ENCODE measurements around the gene VTI1A.
"Not testable (repeated sequence)": the region's sequence is repeated elsewhere in the genome, so short reads cannot be mapped to it uniquely, and the experiment has no call there.

Gene VTI1A

GRCh38 chr10:112448888-112449287 lies 1.9 kb downstream of the VTI1A start:
- DNase-seq (ENCODE audit: extremely low read depth in 1 of 2, low read depth in 1 of 2): no peak

GRCh38 chr10:112454910-112455779 lies 8.1 kb downstream of the VTI1A start:
- DNase-seq (ENCODE audit: extremely low read depth in 1 of 2, low read depth in 1 of 2): no peak

- DNase-seq (ENCODE audit: extremely low read depth in 1 of 2, low read depth in 1 of 2): no peak
Measured at GRCh38 chr10:112456533-112456932, 9.5 kb downstream of the VTI1A start.

- no peak for DNase-seq (ENCODE audit: extremely low read depth in 1 of 2, low read depth in 1 of 2)
Measured at GRCh38 chr10:112460366-112460765, 13.4 kb downstream of the VTI1A start.

- peak in 1 of 2 donors; percentile 48 for DNase-seq (ENCODE audit: extremely low read depth in 1 of 2, low read depth in 1 of 2)
Measured at GRCh38 chr10:112461029-112461887, 14.2 kb downstream of the VTI1A start.

DNA sequence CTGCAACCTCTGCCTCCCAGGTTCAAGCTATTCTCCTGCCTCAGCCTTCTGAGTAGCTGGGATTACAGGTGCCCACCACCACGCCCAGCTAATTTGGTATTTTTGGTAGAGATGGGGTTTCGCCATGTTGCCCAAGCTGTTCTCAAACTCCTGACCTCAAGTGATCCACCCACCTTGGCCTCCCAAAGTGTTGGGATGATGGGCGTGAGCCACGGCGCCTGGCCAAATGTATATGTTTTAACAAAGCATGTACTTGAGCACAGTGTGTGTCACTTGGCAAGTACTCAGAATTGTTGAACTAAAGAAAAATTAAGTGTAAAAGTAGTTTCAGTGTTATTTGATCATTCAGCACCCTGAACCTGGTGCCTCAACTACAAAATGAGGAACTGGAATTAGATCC lies 17.1 kb downstream of the VTI1A start:
- not testable (repeated sequence) for DNase-seq (ENCODE audit: extremely low read depth in 1 of 2, low read depth in 1 of 2)

GRCh38 chr10:112465299-112465883 lies 18.4 kb downstream of the VTI1A start:
- no peak for DNase-seq (ENCODE audit: extremely low read depth in 1 of 2, low read depth in 1 of 2)

- no peak for DNase-seq (ENCODE audit: extremely low read depth in 1 of 2, low read depth in 1 of 2)
Measured at GRCh38 chr10:112466802-112467201, 19.8 kb downstream of the VTI1A start.

- DNase-seq (ENCODE audit: extremely low read depth in 1 of 2, low read depth in 1 of 2): no peak
Measured at GRCh38 chr10:112467541-112468075, 20.6 kb downstream of the VTI1A start.

GRCh38 chr10:112471878-112472487 lies 25.0 kb downstream of the VTI1A start:
- no peak for DNase-seq (ENCODE audit: extremely low read depth in 1 of 2, low read depth in 1 of 2)

DNA sequence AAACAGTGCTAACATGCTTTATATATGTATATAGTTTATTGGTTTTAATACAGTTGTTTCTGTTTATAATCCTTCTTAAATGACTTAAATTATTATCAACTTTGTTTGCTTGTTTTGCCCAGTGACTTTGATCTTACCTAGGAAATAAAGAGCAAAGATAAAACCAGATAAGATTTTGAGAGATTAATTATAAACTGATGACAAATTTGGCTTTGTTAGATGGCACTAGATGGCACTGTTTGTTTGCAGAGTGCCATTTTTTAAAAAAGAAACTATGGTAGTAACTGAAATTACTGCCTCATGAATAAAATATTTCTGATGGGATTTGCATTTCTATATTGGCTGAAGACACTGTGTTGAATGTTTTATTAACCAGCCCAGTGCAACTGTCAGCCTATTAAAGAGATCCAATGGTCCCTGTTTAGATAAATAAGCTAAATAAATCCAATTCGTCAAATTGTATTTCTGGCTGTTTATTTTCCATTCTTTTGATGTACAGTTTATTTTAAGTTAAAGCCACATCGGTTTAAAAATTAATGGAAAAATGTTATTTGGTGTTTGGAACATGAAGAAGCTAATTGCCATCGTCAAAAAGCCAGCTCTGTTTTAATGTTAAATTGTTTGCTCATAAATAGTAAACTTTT lies 28.7 kb downstream of the VTI1A start:
- no peak for DNase-seq (ENCODE audit: extremely low read depth in 1 of 2, low read depth in 1 of 2)

DNA sequence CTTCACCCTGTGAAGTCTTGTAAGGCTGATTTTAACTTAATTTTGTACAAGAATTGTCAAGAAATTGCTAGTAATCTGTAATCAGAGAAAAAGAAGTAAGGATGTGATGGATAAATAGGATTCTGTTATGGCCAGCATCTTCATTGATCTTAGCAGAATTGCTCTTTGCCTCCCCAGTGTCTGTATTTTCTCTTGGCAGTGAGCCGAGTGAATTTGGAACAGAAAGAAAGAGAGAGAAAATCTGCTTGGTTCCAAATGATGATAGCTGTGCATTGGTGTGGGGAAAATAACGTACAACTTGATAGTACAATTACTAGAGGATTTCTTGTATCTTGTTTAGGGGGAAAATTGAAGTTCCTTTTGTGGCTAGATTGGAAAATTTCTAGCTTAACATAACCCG lies 34.6 kb downstream of the VTI1A start:
- DNase-seq (ENCODE audit: extremely low read depth in 1 of 2, low read depth in 1 of 2): no peak

DNA sequence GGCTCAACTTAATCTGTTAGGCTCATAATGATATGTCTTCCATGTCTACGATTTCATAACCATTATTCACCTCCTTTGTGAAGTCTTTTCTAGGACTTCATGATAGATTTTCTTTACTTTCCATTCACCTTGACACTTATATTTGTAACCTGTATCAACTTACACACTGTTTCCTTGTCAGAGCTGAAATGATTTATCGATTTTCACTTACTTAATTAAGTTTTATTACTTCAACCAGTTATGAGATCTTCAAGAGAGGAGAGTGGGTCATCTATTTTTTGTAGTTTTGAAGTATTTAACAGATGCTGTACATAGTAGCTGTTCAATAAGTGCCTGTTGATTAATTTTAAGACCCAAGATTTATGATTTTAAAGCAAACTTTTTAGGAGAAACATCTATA lies 37.4 kb downstream of the VTI1A start:
- no peak for DNase-seq (ENCODE audit: extremely low read depth in 1 of 2, low read depth in 1 of 2)

DNA sequence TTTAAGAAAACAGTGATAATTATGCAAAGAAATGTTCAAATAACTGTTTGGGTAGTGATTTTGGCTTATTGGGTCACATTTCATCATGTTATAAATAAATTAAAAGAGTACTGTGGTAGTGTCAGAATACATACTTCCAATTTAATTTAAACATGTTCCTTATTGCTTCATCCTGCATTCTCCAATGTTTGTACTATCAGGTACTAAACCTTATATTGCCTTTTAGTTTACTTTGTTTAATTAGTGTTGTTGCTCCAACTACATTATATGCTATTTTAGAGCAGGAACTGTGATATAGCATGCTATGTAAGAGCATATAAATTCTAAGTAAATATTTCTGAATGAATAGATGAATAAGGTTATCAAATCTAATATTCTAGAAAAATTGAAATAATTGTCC lies 40.9 kb downstream of the VTI1A start:
- DNase-seq (ENCODE audit: extremely low read depth in 1 of 2, low read depth in 1 of 2): no peak

DNA sequence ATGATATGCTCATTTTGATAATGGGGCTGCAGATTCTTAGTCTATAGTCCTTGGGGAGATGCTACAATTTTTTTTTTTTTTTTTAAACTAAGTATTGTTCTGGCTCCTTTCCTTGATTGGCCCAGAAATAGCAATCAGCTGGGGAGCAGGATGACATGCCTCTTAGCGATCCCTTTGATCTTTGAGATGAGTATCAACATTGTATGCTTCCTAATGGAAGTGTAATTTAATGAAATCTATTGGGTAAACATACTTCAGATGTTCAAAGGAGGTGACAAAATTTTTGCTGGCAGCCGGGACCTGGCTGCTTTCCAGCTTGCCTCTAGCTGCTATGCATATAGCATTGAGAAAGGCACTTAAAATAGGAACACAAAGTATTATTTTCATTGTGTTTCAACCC lies 43.5 kb downstream of the VTI1A start:
- no peak for DNase-seq (ENCODE audit: extremely low read depth in 1 of 2, low read depth in 1 of 2)

- no peak for DNase-seq (ENCODE audit: extremely low read depth in 1 of 2, low read depth in 1 of 2)
Measured at GRCh38 chr10:112491144-112491543, 44.1 kb downstream of the VTI1A start.

- no peak for DNase-seq (ENCODE audit: extremely low read depth in 1 of 2, low read depth in 1 of 2)
Measured at GRCh38 chr10:112492736-112493135, 45.7 kb downstream of the VTI1A start.

DNA sequence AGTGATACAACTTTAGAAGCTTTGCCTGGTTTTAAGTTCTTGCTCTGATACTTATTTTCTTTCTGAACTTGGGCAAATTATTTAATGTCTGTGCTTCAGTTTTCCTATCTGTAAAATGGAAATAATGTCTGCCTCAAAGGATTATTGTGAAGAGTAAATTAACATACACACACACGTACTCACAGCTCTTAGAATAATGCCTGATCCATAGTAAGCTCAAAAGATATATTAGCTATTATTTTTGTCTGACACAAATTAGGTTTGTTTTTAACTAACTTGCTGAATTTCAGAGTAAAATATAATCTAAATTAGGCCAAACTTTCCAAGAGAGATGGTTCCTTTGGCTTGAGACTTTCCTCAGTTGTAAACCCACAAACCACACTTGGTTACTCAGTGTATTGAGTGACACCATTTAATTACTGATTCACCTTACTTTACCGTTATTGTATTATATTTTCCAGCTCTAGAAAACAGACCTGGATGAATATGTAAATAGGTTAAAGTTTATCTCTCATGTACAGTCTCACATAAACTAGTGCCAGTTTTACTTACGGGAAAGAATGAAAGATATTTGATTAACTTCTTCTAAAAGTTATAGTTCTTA lies 50.4 kb downstream of the VTI1A start:
- no peak for DNase-seq (ENCODE audit: extremely low read depth in 1 of 2, low read depth in 1 of 2)

GRCh38 chr10:112498806-112499205 lies 51.8 kb downstream of the VTI1A start:
- DNase-seq (ENCODE audit: extremely low read depth in 1 of 2, low read depth in 1 of 2): no peak

DNA sequence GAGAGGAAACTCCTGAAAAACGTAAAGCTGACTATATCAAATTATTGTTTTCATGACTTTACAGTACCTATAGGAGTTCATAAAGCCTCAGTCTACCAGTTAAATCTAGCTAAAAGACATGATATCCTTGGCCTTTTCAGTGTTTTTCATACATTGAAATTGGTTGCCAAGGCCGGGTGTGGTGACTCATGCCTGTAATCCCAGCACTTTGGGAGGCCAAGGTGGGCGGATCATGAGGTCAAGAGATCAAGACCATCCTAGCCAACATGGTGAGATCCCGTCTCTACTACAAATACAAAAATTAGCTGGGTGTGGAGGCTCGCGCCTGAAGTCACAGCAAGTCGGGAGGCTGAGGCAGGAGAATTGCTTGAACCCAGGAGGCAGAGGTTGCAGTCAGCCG lies 53.0 kb downstream of the VTI1A start:
- DNase-seq (ENCODE audit: extremely low read depth in 1 of 2, low read depth in 1 of 2): not testable (repeated sequence)
